ENCODE results near the gene SLC35F4.

SLC35F4 gene

DNA sequence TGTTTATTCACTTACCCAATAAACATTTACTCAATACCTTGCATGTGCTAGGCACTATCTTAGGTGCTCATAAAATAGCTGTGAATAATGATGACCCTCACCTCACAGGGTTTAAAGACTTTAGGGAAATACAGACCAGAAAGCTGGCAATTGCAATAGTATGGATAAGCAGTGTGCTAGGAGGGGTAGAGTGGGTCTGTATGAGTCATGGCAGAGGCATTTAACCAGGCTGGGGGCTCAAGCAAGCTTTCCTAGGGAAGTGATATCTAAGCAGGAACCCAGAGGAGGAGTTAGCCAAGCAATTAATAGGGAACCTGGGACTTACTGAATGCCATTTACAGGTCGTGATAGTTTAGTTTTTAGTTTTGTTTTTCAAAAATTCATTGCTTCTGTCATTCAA is 248.4 kb downstream of the SLC35F4 start:
- CTCF ChIA-PET: no interaction called here
- no peak for DNase-seq (ENCODE audit: extremely low spot score)
- POLR2A ChIA-PET: no interaction called here
- no peak for TF ChIP-seq CTBP1 (IDR thresholded peaks at IDR 0.05; ENCODE audit: borderline replicate concordance)
- TF ChIP-seq FOXK2 (IDR thresholded peaks at IDR 0.05): no peak
- no peak for TF ChIP-seq L3MBTL2 (conservative IDR thresholded peaks at IDR 0.05)
- no peak for TF ChIP-seq ARNT (IDR thresholded peaks at IDR 0.05)
- no peak for TF ChIP-seq ELF4 (IDR thresholded peaks at IDR 0.05)
- TF ChIP-seq LEF1 (IDR thresholded peaks at IDR 0.05; ENCODE audit: borderline replicate concordance): no peak
- TF ChIP-seq ZNF384 (IDR thresholded peaks at IDR 0.05): no peak
- no peak for TF ChIP-seq TARDBP (IDR thresholded peaks at IDR 0.05)
- TF ChIP-seq NFRKB (IDR thresholded peaks at IDR 0.05): no peak
- TF ChIP-seq PKNOX1 (IDR thresholded peaks at IDR 0.05): no peak
- TF ChIP-seq FOXA1 (IDR thresholded peaks at IDR 0.05): no peak
- TF ChIP-seq FOXM1 (IDR thresholded peaks at IDR 0.05; ENCODE audit: borderline replicate concordance): no peak
- TF ChIP-seq SUZ12 (IDR thresholded peaks at IDR 0.05): no peak
- TF ChIP-seq BHLHE40 (IDR thresholded peaks at IDR 0.05; ENCODE audit: borderline replicate concordance): no peak
- no peak for TF ChIP-seq HDGF (IDR thresholded peaks at IDR 0.05; ENCODE audit: borderline replicate concordance)
- no peak for TF ChIP-seq SP1 (IDR thresholded peaks at IDR 0.05)

DNA sequence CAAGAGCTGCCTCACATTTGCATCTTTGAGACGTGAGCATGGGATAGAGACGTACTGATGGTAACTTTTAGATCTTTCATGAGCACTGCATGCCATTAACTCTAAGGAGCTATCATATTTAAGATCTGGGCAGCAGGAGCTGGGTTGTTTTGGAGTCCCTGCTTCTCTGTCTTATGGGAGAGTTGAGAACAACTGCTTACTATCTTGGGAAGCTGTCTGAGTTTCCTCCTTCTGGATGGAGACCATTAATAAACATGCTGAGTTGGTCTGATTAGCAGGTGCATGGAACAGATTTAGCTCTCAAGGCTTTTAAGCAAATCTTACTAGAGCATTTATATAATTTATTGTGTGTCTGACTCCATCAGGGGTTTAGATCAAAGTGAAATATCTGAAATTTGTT is 252.9 kb downstream of the SLC35F4 start:
- no peak for DNase-seq (ENCODE audit: extremely low spot score)
- ChIA-PET POLR2A (no interaction called here), CTCF (no interaction called here)
- no peak for TF ChIP-seq ELF4 (IDR thresholded peaks at IDR 0.05)
- no peak for TF ChIP-seq L3MBTL2 (conservative IDR thresholded peaks at IDR 0.05)
- TF ChIP-seq ZNF384 (IDR thresholded peaks at IDR 0.05): no peak
- TF ChIP-seq ARNT (IDR thresholded peaks at IDR 0.05): no peak
- no peak for TF ChIP-seq BHLHE40 (IDR thresholded peaks at IDR 0.05; ENCODE audit: borderline replicate concordance)
- TF ChIP-seq TARDBP (IDR thresholded peaks at IDR 0.05): no peak
- TF ChIP-seq FOXA1 (IDR thresholded peaks at IDR 0.05): no peak
- no peak for TF ChIP-seq CTBP1 (IDR thresholded peaks at IDR 0.05; ENCODE audit: borderline replicate concordance)
- no peak for TF ChIP-seq SP1 (IDR thresholded peaks at IDR 0.05)
- TF ChIP-seq SUZ12 (IDR thresholded peaks at IDR 0.05): no peak
- TF ChIP-seq FOXM1 (IDR thresholded peaks at IDR 0.05; ENCODE audit: borderline replicate concordance): no peak
- no peak for TF ChIP-seq FOXK2 (IDR thresholded peaks at IDR 0.05)
- TF ChIP-seq NFRKB (IDR thresholded peaks at IDR 0.05): no peak
- TF ChIP-seq PKNOX1 (IDR thresholded peaks at IDR 0.05): no peak
- no peak for TF ChIP-seq HDGF (IDR thresholded peaks at IDR 0.05; ENCODE audit: borderline replicate concordance)
- TF ChIP-seq LEF1 (IDR thresholded peaks at IDR 0.05; ENCODE audit: borderline replicate concordance): no peak

GRCh38 chr14:57611555-57612075 is 254.3 kb downstream of the SLC35F4 start:
- TF ChIP-seq SUZ12 (IDR thresholded peaks at IDR 0.05) (no peak), NFRKB (IDR thresholded peaks at IDR 0.05) (no peak), ZNF384 (IDR thresholded peaks at IDR 0.05) (no peak), FOXM1 (IDR thresholded peaks at IDR 0.05; ENCODE audit: borderline replicate concordance) (no peak), CTBP1 (IDR thresholded peaks at IDR 0.05; ENCODE audit: borderline replicate concordance) (no peak), LEF1 (IDR thresholded peaks at IDR 0.05; ENCODE audit: borderline replicate concordance) (no peak), L3MBTL2 (conservative IDR thresholded peaks at IDR 0.05) (no peak), TARDBP (IDR thresholded peaks at IDR 0.05) (no peak), PKNOX1 (IDR thresholded peaks at IDR 0.05) (no peak), SP1 (IDR thresholded peaks at IDR 0.05) (no peak), ELF4 (IDR thresholded peaks at IDR 0.05) (no peak), HDGF (IDR thresholded peaks at IDR 0.05; ENCODE audit: borderline replicate concordance) (no peak), BHLHE40 (IDR thresholded peaks at IDR 0.05; ENCODE audit: borderline replicate concordance) (no peak), FOXA1 (IDR thresholded peaks at IDR 0.05) (no peak), ARNT (IDR thresholded peaks at IDR 0.05) (no peak), FOXK2 (IDR thresholded peaks at IDR 0.05) (no peak)
- ChIA-PET POLR2A (no interaction called here), CTCF (no interaction called here)
- no peak for DNase-seq (ENCODE audit: extremely low spot score)

- ChIA-PET POLR2A (no interaction called here), CTCF (interaction anchor here (0.6 kb wide), 1 partner anchor 35 kb away, joined by 3 read pairs; no protein-coding TSS in a partner anchor)
- DNase-seq (ENCODE audit: extremely low spot score): no peak
- TF ChIP-seq FOXM1 (IDR thresholded peaks at IDR 0.05; ENCODE audit: borderline replicate concordance): no peak
- no peak for TF ChIP-seq SUZ12 (IDR thresholded peaks at IDR 0.05)
- no peak for TF ChIP-seq ARNT (IDR thresholded peaks at IDR 0.05)
- no peak for TF ChIP-seq SP1 (IDR thresholded peaks at IDR 0.05)
- TF ChIP-seq TARDBP (IDR thresholded peaks at IDR 0.05): no peak
- TF ChIP-seq NFRKB (IDR thresholded peaks at IDR 0.05): no peak
- TF ChIP-seq L3MBTL2 (conservative IDR thresholded peaks at IDR 0.05): no peak
- no peak for TF ChIP-seq FOXA1 (IDR thresholded peaks at IDR 0.05)
- no peak for TF ChIP-seq HDGF (IDR thresholded peaks at IDR 0.05; ENCODE audit: borderline replicate concordance)
- TF ChIP-seq LEF1 (IDR thresholded peaks at IDR 0.05; ENCODE audit: borderline replicate concordance): no peak
- no peak for TF ChIP-seq BHLHE40 (IDR thresholded peaks at IDR 0.05; ENCODE audit: borderline replicate concordance)
- TF ChIP-seq PKNOX1 (IDR thresholded peaks at IDR 0.05): no peak
- no peak for TF ChIP-seq ELF4 (IDR thresholded peaks at IDR 0.05)
- TF ChIP-seq ZNF384 (IDR thresholded peaks at IDR 0.05): no peak
- TF ChIP-seq CTBP1 (IDR thresholded peaks at IDR 0.05; ENCODE audit: borderline replicate concordance): no peak
- no peak for TF ChIP-seq FOXK2 (IDR thresholded peaks at IDR 0.05)
Observed at GRCh38 chr14:57610631-57611030, 255.3 kb downstream of the SLC35F4 start.

Measured in HEK293T (cell line).